Hindlimb muscle (tissue), 1 donor: ENCODE results near the gene TEX2. TPM values are rescaled to one million over a fixed set of nuclear protein-coding genes. Genes with fewer than 3 reads are reported as not detected.

Source experiments
- DNase-seq: peaks from one replicate; pipeline ENCODE4 v3.0.0-alpha.2; 2013
- polyA plus RNA-seq: library from polyadenylated mRNA; unstranded; fragments of 120-200 nt; gene quantifications from one replicate; pipeline ENCODE4 v1.2.1, GENCODE V29; 2013; ENCODE audit not compliant: insufficient read length

Gene TEX2
- polyA plus RNA-seq, 1 donor: 21.6 TPM

DNA sequence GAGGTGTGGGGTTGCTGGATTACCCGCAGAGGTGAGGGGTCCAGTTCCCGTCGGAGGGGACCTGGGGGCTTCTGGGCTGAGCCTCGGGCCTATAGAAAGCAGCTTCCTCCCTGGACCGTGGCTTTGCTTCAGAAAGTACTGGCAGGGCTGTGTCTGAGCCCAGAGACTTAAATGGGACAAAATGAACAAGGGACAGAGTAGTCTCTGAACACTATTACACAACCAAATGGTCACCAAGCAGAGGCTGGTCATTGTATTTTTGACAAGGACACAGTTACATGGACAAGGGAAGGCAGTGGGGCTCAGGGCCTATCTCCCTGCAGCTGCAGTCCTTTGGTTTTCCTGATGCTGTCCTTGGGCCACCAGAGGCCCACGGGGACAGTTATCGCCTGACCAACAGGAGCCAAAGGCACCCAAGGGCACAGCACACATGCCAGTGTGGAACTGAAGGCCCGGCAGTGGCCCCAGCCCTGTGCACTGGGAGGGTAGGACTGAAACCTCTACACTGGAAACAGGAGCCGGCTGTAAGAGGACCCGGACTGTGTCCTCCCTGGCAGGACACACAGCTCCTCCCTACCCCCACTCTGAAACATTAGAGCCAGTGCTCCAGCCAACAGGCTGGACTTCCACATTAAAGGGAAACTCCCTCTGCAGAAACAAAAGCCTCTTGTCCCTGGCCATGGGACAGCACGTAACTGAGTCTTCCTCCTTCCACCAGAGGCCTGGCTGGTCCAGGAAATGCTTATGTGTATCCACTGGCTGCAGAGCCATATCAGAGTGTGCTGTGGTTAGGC is 107.1 kb downstream of the TEX2 start:
- DNase-seq: peak; percentile 81

GRCh38 chr17:64155129-64155528 is 107.9 kb downstream of the TEX2 start:
- DNase-seq: no peak

DNA sequence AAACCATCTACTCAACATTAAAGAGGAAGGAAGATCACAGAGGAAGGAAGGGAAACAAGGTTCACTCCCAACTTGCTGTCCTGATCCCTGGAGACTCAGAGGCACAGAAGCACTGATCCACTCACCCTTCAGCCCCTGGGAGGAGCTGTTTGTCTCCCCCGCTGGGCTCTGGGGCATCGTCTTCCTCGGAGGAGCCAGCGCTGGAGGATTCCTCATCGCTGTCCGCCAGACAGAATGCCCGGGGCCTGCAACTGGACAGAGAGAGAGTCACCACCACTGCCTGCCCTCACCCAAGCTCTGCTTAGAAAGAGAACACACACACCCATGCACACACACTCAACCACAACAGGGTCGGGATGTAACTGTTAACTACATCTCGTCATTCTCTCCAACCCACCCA is 108.3 kb downstream of the TEX2 start:
- no peak for DNase-seq

- DNase-seq: no peak
Measured at GRCh38 chr17:64154313-64154695, 108.8 kb downstream of the TEX2 start.

DNA sequence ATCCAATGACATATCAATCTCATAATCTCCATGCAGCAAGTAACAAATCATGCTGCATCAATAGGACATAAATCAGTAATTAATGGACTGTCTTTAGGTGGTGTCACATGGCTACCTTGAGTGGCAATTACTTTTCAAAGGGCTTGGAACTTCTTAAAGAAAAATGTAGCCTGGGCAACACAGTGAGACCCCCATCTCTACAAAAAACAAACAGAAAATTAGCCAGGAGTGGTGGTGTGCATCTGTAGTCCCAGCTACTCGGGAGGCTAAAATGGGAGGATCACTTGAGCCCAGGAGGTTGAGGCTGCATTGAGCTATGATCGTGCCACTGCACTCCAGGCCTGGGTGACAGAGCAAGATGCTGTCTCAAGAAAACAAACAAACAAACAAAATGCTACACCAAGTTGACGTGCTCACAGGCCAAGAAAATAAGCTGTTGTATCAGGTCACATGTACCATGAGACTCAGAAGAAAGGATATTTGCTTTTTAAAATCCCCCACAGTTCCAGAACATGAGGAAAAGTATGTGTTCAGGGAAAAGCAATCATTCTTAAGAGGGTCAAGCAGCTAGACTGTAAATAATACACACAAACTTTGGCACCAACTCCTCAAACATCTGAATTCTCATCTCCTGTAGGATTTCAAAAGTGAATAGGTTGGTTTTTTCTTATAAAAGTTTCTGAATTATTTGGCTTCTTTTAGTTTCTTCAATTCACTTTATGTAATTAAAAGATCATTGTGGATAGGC is 109.3 kb downstream of the TEX2 start:
- no peak for DNase-seq

DNA sequence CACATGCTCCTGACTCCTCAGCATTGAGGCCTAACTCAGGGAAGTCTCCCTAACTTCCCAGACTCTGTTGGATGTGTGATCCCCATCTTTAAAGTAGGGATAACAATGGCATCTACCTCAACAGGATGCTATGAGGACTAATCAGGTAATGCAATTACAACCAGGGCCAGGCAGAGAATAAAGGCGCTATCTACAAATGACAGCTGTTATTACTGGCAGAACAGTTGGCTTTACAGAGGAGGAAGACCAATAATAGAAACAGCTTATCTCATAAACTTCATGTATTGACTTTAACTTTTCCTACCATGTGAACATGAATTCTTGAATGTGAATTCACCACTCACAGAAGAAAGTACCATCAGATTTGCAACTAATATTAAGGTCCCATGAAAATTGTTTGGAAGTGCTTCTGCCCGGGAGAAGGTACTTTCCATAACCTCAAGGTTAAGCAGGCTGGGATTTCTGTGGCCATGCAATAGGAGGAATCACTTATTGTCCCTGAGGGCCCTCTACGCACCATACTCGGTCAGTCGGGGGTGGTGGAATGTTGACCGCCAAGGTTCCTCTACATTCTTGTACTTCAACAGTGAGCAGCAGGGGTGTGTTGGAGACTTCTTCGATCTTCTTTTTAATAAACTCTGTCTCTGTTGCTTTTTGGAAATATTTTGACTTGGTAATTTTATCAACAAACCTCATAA is 110.5 kb downstream of the TEX2 start:
- DNase-seq: no peak

DNA sequence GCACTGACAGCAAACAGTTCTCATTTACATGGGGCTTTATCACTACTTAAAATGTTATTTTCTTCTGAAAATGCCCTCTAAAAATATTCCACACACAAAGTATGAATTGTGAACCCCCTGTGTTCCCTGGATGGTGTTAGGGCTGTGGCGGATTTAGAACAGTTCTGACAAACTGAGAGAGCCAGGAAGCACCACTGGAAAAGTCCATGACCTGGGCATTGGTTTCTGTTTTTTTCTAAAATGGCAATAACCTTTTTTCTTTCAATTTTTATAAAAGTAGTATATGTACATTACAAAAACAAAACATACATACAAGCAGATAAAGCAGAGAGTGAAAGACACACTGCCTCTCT is 112.1 kb downstream of the TEX2 start:
- no peak for DNase-seq

- no peak for DNase-seq
Measured at GRCh38 chr17:64150237-64151015, 112.6 kb downstream of the TEX2 start.

DNA sequence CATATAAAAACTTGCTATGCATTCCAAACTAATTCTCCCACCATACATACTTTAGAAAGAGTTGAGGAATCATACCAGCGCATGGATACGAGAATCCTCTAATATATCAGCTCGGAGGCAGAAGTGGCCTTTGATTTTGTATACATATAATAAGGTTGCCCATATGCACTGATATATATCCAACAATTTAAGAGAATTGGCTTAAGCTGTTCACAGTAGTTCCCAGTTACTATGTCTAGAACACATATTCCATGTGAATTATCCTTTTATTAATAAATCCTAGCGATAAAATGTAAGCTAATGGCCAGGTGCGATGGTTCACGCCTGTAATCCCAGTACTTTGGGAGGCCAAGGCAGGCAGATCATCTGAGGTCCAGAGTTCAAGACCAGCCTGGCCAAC is 113.9 kb downstream of the TEX2 start:
- no peak for DNase-seq

GRCh38 chr17:64148699-64149098 is 114.4 kb downstream of the TEX2 start:
- no peak for DNase-seq

DNA sequence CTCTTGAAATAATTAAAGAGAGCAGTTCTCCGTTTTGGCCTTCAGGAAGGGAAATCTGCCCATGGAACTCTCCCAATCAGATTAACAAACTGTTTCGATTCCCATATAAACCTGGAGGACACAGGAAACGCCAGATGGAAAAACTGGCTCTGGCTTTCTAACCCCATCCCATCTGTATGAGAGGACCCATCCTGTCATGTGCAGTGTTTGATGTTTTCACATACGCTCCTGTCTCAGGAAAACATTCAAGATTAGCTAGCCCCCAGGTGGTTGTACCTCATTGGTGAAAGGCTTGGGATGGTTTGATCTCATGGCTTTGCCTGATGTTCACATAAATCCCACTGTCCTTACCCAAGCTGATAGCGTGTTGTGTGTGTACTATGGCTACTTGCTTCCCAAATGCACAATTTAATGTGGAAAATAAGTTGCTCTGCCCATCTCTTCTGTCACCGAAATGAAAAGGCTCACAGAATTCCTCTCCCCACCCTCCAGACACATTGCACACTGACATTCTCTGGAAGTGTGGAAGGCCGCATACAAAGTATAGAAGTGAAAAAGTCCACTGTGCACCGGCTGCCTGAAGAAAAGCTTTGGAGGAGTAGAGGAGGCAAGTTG is 114.9 kb downstream of the TEX2 start:
- DNase-seq: no peak

GRCh38 chr17:64147110-64148016 is 115.7 kb downstream of the TEX2 start:
- no peak for DNase-seq

- DNase-seq: peak; percentile 74
Measured at GRCh38 chr17:64146418-64147109, 116.5 kb downstream of the TEX2 start.

DNA sequence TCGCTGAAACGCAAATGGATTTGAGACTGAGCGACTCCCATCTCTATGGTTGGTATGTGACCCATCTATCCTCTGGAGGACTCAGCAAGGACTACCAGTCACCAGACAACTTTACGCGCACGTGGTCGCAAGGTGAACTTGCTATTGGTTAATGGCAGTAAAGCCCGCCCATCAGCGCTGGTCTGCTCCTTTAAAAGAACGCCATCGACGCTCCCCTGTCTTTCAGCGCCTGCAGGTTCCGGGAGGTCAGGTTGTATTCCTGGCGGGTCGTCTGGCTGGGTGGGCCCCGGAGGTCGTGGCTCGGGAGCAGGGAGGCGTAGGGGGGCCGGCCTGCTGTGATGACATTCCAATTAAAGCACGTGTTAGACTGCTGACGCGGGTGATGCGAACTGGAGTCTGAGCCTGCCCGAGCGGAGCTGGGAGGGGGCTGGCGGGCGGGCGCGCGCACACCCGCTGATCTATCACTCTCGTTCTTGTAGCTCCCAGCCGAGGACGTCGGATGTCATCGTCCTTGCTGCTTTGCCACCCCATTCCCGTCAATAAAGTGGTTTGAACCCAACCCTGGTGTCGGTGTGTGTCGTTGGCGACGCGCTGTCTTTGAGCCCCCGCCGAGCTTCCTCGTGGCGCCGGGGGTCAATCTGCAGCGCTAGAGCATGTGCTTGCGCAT is 117.2 kb downstream of the TEX2 start:
- peak; percentile 96 for DNase-seq

GRCh38 chr17:64145375-64145750 is 117.7 kb downstream of the TEX2 start:
- DNase-seq: no peak

- no peak for DNase-seq
Measured at GRCh38 chr17:64139542-64139941, 123.5 kb downstream of the TEX2 start.

- DNase-seq: no peak
Measured at GRCh38 chr17:64138441-64138840, 124.6 kb downstream of the TEX2 start.

DNA sequence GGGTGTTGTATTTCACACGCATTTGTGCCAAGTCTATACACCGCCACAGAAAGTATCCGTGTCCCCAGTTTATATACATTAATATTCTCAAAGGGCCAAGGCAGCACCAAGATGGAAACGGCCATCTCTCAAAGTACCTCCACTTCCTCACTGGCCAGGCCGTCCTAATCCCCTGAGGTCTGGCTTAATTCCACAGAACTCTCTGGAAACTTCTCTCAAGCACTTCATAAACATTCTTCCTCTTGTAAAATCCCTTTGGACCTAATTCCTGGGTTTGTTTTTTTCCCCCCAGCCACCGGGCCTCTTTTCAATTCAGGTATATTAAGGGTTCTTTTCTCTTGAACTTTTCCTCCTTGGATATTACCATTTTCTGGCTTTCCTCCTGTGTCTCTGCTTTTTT is 128.1 kb downstream of the TEX2 start:
- no peak for DNase-seq

DNA sequence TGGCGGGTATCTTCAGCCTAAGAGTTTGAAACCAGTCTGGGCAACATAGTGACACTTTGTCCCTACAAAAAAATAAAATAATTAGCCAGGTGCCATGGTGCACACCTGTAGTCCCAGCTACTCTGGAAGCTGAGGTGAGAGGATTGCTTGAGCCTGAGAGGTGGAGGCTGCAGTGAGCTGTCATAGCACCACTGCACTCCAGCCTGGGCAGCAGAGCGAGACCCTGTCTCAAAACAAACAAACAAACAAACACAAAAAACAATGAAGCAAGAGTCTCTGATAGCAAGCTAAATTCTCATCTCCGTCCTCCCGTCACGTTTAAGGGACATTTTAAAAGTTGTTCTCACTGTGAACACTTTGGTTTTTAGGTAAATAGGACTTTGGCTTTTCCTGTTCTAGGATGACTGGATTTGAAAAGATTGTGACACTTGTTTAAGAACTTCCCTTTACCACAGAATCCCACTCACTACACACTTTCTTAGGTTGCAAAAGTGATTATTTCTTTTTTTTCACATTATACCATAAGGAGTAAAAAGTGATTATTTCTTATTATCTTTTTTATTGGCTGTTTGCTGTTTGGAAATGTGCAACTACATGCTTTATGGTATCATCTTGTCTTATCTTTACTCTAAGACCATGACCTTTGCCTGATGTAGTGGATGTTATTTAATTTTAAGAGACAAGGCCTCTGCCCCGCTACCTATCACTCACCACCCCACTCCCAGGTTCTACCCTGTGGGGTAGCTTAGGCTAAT is 128.7 kb downstream of the TEX2 start:
- no peak for DNase-seq
